Neutrophil (primary cell): ENCODE results near the gene MLLT3.

Experiments used
- H3K27ac ChIP-seq: fragments of 200-600 bp; sonication (generic); 2 replicates; pipeline ENCODE4 v1.5.1; 2016; ENCODE audit warnings: mild to moderate bottlenecking, moderate library complexity
- H3K27me3 ChIP-seq: fragments of 200-600 bp; sonication (generic); 2 replicates; pipeline ENCODE4 v1.6.0; 2016; ENCODE audit warnings: mild to moderate bottlenecking
- H3K36me3 ChIP-seq: fragments of 200-600 bp; sonication (generic); 2 replicates; pipeline ENCODE4 v1.5.1; 2017
- H3K4me1 ChIP-seq, 2 experiments: fragments of 200-600 bp in 1 of 2; sonication (generic) in 1 of 2; 1 replicate in 1 of 2; 2 replicates in 1 of 2; pipeline versions ENCODE4 v1.5.1 to v1.6.1; 2013 to 2016; ENCODE audit warnings: low read depth in 1 of 2, low read length in 1 of 2, mild to moderate bottlenecking in 1 of 2, moderate library complexity in 1 of 2; ENCODE audit not compliant: control insufficient read depth in 1 of 2, insufficient read depth in 1 of 2
- H3K4me3 ChIP-seq, 2 experiments: fragments of 200-600 bp in 1 of 2; sonication (generic) in 1 of 2; 1 replicate in 1 of 2; 2 replicates in 1 of 2; pipeline ENCODE4 v1.5.1; 2013 to 2016; ENCODE audit warnings: low read depth in 1 of 2, low read length in 1 of 2, mild to moderate bottlenecking in 1 of 2, moderate library complexity in 1 of 2
- H3K9me3 ChIP-seq: fragments of 200-600 bp; sonication (generic); 2 replicates; pipeline ENCODE4 v1.5.1; 2016
- CTCF ChIP-seq: fragments of 200-600 bp; sonication (generic); IDR thresholded peaks from 2 replicates; pipeline ENCODE4 v1.5.1; 2016; ENCODE audit warnings: antibody characterized with exemption

MLLT3 gene

GRCh38 chr9:20611691-20612287, 10.5 kb downstream of the MLLT3 start:
- Histone ChIP-seq H3K4me1 (no peaks in the 10 kb centered on the region), H3K36me3 (no peaks in the 10 kb centered on the region), H3K27ac (no peak overlapping the region), H3K9me3 (no peaks in the 10 kb centered on the region), H3K4me3 (no peak overlapping the region), H3K27me3 (no peaks in the 10 kb centered on the region)
- no peak for TF ChIP-seq CTCF

GRCh38 chr9:20610591-20610990, 11.7 kb downstream of the MLLT3 start:
- no peaks in the 10 kb centered on the region for H3K4me1 ChIP-seq
- H3K9me3 ChIP-seq: no peaks in the 10 kb centered on the region
- no peak overlapping the region for H3K27ac ChIP-seq
- H3K4me3 ChIP-seq: no peak overlapping the region
- no peaks in the 10 kb centered on the region for H3K27me3 ChIP-seq
- H3K36me3 ChIP-seq: no peaks in the 10 kb centered on the region
- no peak for TF ChIP-seq CTCF

GRCh38 chr9:20608582-20608981, 13.7 kb downstream of the MLLT3 start:
- peaks cover 0 to 8% of the 10 kb centered on the region in 2 experiments for H3K4me1 ChIP-seq

GRCh38 chr9:20606652-20607051, 15.6 kb downstream of the MLLT3 start:
- H3K4me1 ChIP-seq: peaks cover 0 to 8% of the 10 kb centered on the region in 2 experiments
- H3K27me3 ChIP-seq: no peaks in the 10 kb centered on the region
- H3K27ac ChIP-seq: no peak overlapping the region
- no peak overlapping the region for H3K4me3 ChIP-seq
- no peaks in the 10 kb centered on the region for H3K36me3 ChIP-seq
- H3K9me3 ChIP-seq: no peaks in the 10 kb centered on the region
- no peak for TF ChIP-seq CTCF

More at GRCh38 chr9:20608582-20608981, 13.7 kb downstream of the MLLT3 start:
- Histone ChIP-seq H3K9me3 (no peaks in the 10 kb centered on the region), H3K36me3 (no peaks in the 10 kb centered on the region), H3K27me3 (no peaks in the 10 kb centered on the region), H3K27ac (no peak overlapping the region), H3K4me3 (no peak overlapping the region)
- no peak for TF ChIP-seq CTCF

- no peak overlapping the region for H3K4me3 ChIP-seq
- H3K9me3 ChIP-seq: no peaks in the 10 kb centered on the region
- no peak overlapping the region for H3K27ac ChIP-seq
- no peaks in the 10 kb centered on the region for H3K36me3 ChIP-seq
- H3K4me1 ChIP-seq: peaks cover 0 to 8% of the 10 kb centered on the region in 2 experiments
- TF ChIP-seq CTCF: no peak
- no peaks in the 10 kb centered on the region for H3K27me3 ChIP-seq
Measured at GRCh38 chr9:20604562-20604961, 17.7 kb downstream of the MLLT3 start.
